ENCODE measurements around the gene KLK5.

Gene KLK5

GRCh38 chr19:50911206-50912101, 41.4 kb downstream of the KLK5 start, which contains the start of gene KLK4:
KLK4 (minus strand) TSS chr19:50911395; CDS start chr19:50910738, 657 bp downstream.
- H3K4me3 ChIP-seq (ENCODE audit: insufficient read depth, low read depth, low read length, poor library complexity, severe bottlenecking) = no peak within 1 kb of the TSS
- no peaks in the 10 kb centered on the region for H3K36me3 ChIP-seq (ENCODE audit: control insufficient read depth, insufficient read depth, low read length)
- H3K9me3 ChIP-seq (ENCODE audit: control insufficient read depth, low read length) = no peaks in the 10 kb centered on the region
- H3K27ac ChIP-seq (ENCODE audit: insufficient read depth, low read length, poor library complexity, severe bottlenecking) = no peak within 1 kb of the TSS
- H3K4me1 ChIP-seq (ENCODE audit: control insufficient read depth, insufficient read depth, low read length, poor library complexity, severe bottlenecking) = peaks cover 7% of the 10 kb centered on the region
- DNase-seq = no peak
- H3K27me3 ChIP-seq (replicated peaks; ENCODE audit: control insufficient read depth, insufficient read depth, low read length, poor library complexity, severe bottlenecking) = peaks cover 18% of the 10 kb centered on the region

GRCh38 chr19:50910722-50911121, 42.1 kb downstream of the KLK5 start:
- H3K36me3 ChIP-seq (ENCODE audit: control insufficient read depth, insufficient read depth, low read length) = no peaks in the 10 kb centered on the region
- no peaks in the 10 kb centered on the region for H3K9me3 ChIP-seq (ENCODE audit: control insufficient read depth, low read length)
- peaks cover 18% of the 10 kb centered on the region for H3K27me3 ChIP-seq (replicated peaks; ENCODE audit: control insufficient read depth, insufficient read depth, low read length, poor library complexity, severe bottlenecking)
- no peak overlapping the region for H3K27ac ChIP-seq (ENCODE audit: insufficient read depth, low read length, poor library complexity, severe bottlenecking)
- no peak for DNase-seq
- no peak overlapping the region for H3K4me3 ChIP-seq (ENCODE audit: insufficient read depth, low read depth, low read length, poor library complexity, severe bottlenecking)
- peaks cover 7% of the 10 kb centered on the region for H3K4me1 ChIP-seq (ENCODE audit: control insufficient read depth, insufficient read depth, low read length, poor library complexity, severe bottlenecking)

GRCh38 chr19:50909240-50910070, 43.4 kb downstream of the KLK5 start:
- H3K27ac ChIP-seq (ENCODE audit: insufficient read depth, low read length, poor library complexity, severe bottlenecking) = no peak overlapping the region
- H3K27me3 ChIP-seq (replicated peaks; ENCODE audit: control insufficient read depth, insufficient read depth, low read length, poor library complexity, severe bottlenecking) = peaks cover 18% of the 10 kb centered on the region
- H3K9me3 ChIP-seq (ENCODE audit: control insufficient read depth, low read length) = no peaks in the 10 kb centered on the region
- H3K4me3 ChIP-seq (ENCODE audit: insufficient read depth, low read depth, low read length, poor library complexity, severe bottlenecking) = no peak overlapping the region
- H3K36me3 ChIP-seq (ENCODE audit: control insufficient read depth, insufficient read depth, low read length) = no peaks in the 10 kb centered on the region
- no peak for DNase-seq
- peaks cover 7% of the 10 kb centered on the region for H3K4me1 ChIP-seq (ENCODE audit: control insufficient read depth, insufficient read depth, low read length, poor library complexity, severe bottlenecking)

- H3K27me3 ChIP-seq (replicated peaks; ENCODE audit: control insufficient read depth, insufficient read depth, low read length, poor library complexity, severe bottlenecking) = peaks cover 18% of the 10 kb centered on the region
- no peak overlapping the region for H3K27ac ChIP-seq (ENCODE audit: insufficient read depth, low read length, poor library complexity, severe bottlenecking)
- H3K9me3 ChIP-seq (ENCODE audit: control insufficient read depth, low read length) = no peaks in the 10 kb centered on the region
- no peak for DNase-seq
- no peak overlapping the region for H3K4me3 ChIP-seq (ENCODE audit: insufficient read depth, low read depth, low read length, poor library complexity, severe bottlenecking)
- H3K4me1 ChIP-seq (ENCODE audit: control insufficient read depth, insufficient read depth, low read length, poor library complexity, severe bottlenecking) = peaks cover 7% of the 10 kb centered on the region
- no peaks in the 10 kb centered on the region for H3K36me3 ChIP-seq (ENCODE audit: control insufficient read depth, insufficient read depth, low read length)
Observed at GRCh38 chr19:50908336-50908735, 44.5 kb downstream of the KLK5 start.

GRCh38 chr19:50906217-50906616, 46.6 kb downstream of the KLK5 start:
- Histone ChIP-seq H3K4me3 (ENCODE audit: insufficient read depth, low read depth, low read length, poor library complexity, severe bottlenecking) (no peak overlapping the region), H3K36me3 (ENCODE audit: control insufficient read depth, insufficient read depth, low read length) (no peaks in the 10 kb centered on the region), H3K27me3 (replicated peaks; ENCODE audit: control insufficient read depth, insufficient read depth, low read length, poor library complexity, severe bottlenecking) (peaks cover 18% of the 10 kb centered on the region), H3K4me1 (ENCODE audit: control insufficient read depth, insufficient read depth, low read length, poor library complexity, severe bottlenecking) (peaks cover 7% of the 10 kb centered on the region), H3K27ac (ENCODE audit: insufficient read depth, low read length, poor library complexity, severe bottlenecking) (no peak overlapping the region), H3K9me3 (ENCODE audit: control insufficient read depth, low read length) (no peaks in the 10 kb centered on the region)
- no peak for DNase-seq

GRCh38 chr19:50902640-50903039, 50.2 kb downstream of the KLK5 start:
- Histone ChIP-seq H3K27me3 (replicated peaks; ENCODE audit: control insufficient read depth, insufficient read depth, low read length, poor library complexity, severe bottlenecking) (no peaks in the 10 kb centered on the region), H3K27ac (ENCODE audit: insufficient read depth, low read length, poor library complexity, severe bottlenecking) (no peak overlapping the region), H3K4me1 (ENCODE audit: control insufficient read depth, insufficient read depth, low read length, poor library complexity, severe bottlenecking) (no peaks in the 10 kb centered on the region), H3K9me3 (ENCODE audit: control insufficient read depth, low read length) (no peaks in the 10 kb centered on the region), H3K4me3 (ENCODE audit: insufficient read depth, low read depth, low read length, poor library complexity, severe bottlenecking) (no peak overlapping the region), H3K36me3 (ENCODE audit: control insufficient read depth, insufficient read depth, low read length) (no peaks in the 10 kb centered on the region)
- no peak for DNase-seq

GRCh38 chr19:50899569-50899968, 53.3 kb downstream of the KLK5 start:
- no peaks in the 10 kb centered on the region for H3K36me3 ChIP-seq (ENCODE audit: control insufficient read depth, insufficient read depth, low read length)
- no peak for DNase-seq
- no peaks in the 10 kb centered on the region for H3K27me3 ChIP-seq (replicated peaks; ENCODE audit: control insufficient read depth, insufficient read depth, low read length, poor library complexity, severe bottlenecking)
- H3K27ac ChIP-seq (ENCODE audit: insufficient read depth, low read length, poor library complexity, severe bottlenecking) = no peak overlapping the region
- no peak overlapping the region for H3K4me3 ChIP-seq (ENCODE audit: insufficient read depth, low read depth, low read length, poor library complexity, severe bottlenecking)
- H3K9me3 ChIP-seq (ENCODE audit: control insufficient read depth, low read length) = no peaks in the 10 kb centered on the region
- no peaks in the 10 kb centered on the region for H3K4me1 ChIP-seq (ENCODE audit: control insufficient read depth, insufficient read depth, low read length, poor library complexity, severe bottlenecking)

GRCh38 chr19:50898018-50898417, 54.8 kb downstream of the KLK5 start:
- Histone ChIP-seq H3K9me3 (ENCODE audit: control insufficient read depth, low read length) (no peaks in the 10 kb centered on the region), H3K4me3 (ENCODE audit: insufficient read depth, low read depth, low read length, poor library complexity, severe bottlenecking) (no peak overlapping the region), H3K36me3 (ENCODE audit: control insufficient read depth, insufficient read depth, low read length) (no peaks in the 10 kb centered on the region), H3K27ac (ENCODE audit: insufficient read depth, low read length, poor library complexity, severe bottlenecking) (no peak overlapping the region), H3K27me3 (replicated peaks; ENCODE audit: control insufficient read depth, insufficient read depth, low read length, poor library complexity, severe bottlenecking) (no peaks in the 10 kb centered on the region), H3K4me1 (ENCODE audit: control insufficient read depth, insufficient read depth, low read length, poor library complexity, severe bottlenecking) (no peaks in the 10 kb centered on the region)
- DNase-seq = no peak

- Histone ChIP-seq H3K27me3 (replicated peaks; ENCODE audit: control insufficient read depth, insufficient read depth, low read length, poor library complexity, severe bottlenecking) (no peaks in the 10 kb centered on the region), H3K36me3 (ENCODE audit: control insufficient read depth, insufficient read depth, low read length) (no peaks in the 10 kb centered on the region), H3K4me1 (ENCODE audit: control insufficient read depth, insufficient read depth, low read length, poor library complexity, severe bottlenecking) (no peaks in the 10 kb centered on the region), H3K27ac (ENCODE audit: insufficient read depth, low read length, poor library complexity, severe bottlenecking) (no peak overlapping the region), H3K4me3 (ENCODE audit: insufficient read depth, low read depth, low read length, poor library complexity, severe bottlenecking) (no peak overlapping the region), H3K9me3 (ENCODE audit: control insufficient read depth, low read length) (no peaks in the 10 kb centered on the region)
- no peak for DNase-seq
Observed at GRCh38 chr19:50897612-50898011, 55.2 kb downstream of the KLK5 start.

- no peak overlapping the region for H3K4me3 ChIP-seq (ENCODE audit: insufficient read depth, low read depth, low read length, poor library complexity, severe bottlenecking)
- DNase-seq = no peak
- H3K27ac ChIP-seq (ENCODE audit: insufficient read depth, low read length, poor library complexity, severe bottlenecking) = no peak overlapping the region
- H3K27me3 ChIP-seq (replicated peaks; ENCODE audit: control insufficient read depth, insufficient read depth, low read length, poor library complexity, severe bottlenecking) = no peaks in the 10 kb centered on the region
- H3K4me1 ChIP-seq (ENCODE audit: control insufficient read depth, insufficient read depth, low read length, poor library complexity, severe bottlenecking) = no peaks in the 10 kb centered on the region
- no peaks in the 10 kb centered on the region for H3K36me3 ChIP-seq (ENCODE audit: control insufficient read depth, insufficient read depth, low read length)
- no peaks in the 10 kb centered on the region for H3K9me3 ChIP-seq (ENCODE audit: control insufficient read depth, low read length)
Observed at GRCh38 chr19:50897191-50897607, 55.6 kb downstream of the KLK5 start.
